PFSK-1 (cell line): ENCODE measurements around the gene PLK5.

Source experiments
- FOXP2 ChIP-seq: optimal IDR thresholded peaks from 2 replicates; pipeline ENCODE3; 2011; ENCODE audit warnings: borderline replicate concordance, control low read depth, inconsistent platforms; ENCODE audit not compliant: insufficient read depth; ENCODE audit errors: extremely low read length, extremely low read depth
- POLR2AphosphoS5 ChIP-seq: IDR thresholded peaks from 2 replicates; pipeline ENCODE4 v1.6.1; 2012; ENCODE audit warnings: low read depth, mild to moderate bottlenecking, control low read depth, low read length, moderate library complexity
- SIN3A ChIP-seq: IDR thresholded peaks from 2 replicates; pipeline ENCODE4 v1.6.1; 2012; ENCODE audit warnings: mild to moderate bottlenecking, low read length, moderate library complexity, borderline replicate concordance; ENCODE audit not compliant: insufficient read depth
- TAF1 ChIP-seq: IDR thresholded peaks from 2 replicates; pipeline ENCODE4 v1.6.1; 2012; ENCODE audit warnings: low read length, control low read depth, borderline replicate concordance; ENCODE audit not compliant: insufficient read depth
- TF ChIP-seq, protein P1 (sequence below), 2 experiments: IDR thresholded peaks; 2 replicates each; pipeline versions ENCODE4 v1.6.1 to v1.8.0; 2011 to 2012; ENCODE audit warnings: low read depth in 2 of 2, low read length in 2 of 2, control low read depth in 1 of 2, inconsistent platforms in 1 of 2, mild to moderate bottlenecking in 1 of 2, moderate library complexity in 1 of 2; ENCODE audit not compliant: insufficient read depth in 1 of 2

The PLK5 gene

DNA sequence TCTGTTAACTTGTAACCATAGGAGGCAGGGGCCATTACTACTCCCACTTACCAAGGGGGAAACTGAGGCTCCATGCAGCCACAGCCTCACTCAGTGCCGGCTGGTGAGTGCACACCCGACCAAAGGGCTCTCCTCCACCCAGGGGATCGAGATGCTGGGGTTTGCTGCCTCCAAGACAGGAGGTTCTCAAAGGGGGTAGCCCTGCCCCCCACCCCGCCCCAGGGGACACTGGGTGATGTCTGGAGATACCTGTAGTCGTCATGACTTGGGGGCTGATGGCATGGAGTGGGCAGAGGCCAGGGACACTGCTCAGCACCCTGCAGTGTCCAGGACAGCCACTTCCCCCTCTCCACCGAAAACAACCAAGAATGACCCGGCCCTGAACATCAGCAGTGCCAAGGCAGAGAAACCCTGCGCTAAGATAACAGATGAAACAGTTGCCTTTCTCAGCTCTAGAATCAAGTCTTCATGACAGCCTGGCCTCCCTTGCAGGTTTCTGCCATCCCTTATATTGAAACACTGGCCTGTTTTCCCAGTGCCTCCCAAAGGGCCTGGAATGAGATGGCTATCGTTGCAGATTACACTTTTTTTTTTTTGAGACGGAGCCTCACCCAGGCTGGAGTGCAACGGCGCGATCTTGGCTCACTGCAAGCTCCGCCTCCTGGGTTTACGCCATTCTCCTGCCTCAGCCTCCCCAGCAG, 29.6 kb upstream of the PLK5 start:
- TF ChIP-seq, protein P1, sequence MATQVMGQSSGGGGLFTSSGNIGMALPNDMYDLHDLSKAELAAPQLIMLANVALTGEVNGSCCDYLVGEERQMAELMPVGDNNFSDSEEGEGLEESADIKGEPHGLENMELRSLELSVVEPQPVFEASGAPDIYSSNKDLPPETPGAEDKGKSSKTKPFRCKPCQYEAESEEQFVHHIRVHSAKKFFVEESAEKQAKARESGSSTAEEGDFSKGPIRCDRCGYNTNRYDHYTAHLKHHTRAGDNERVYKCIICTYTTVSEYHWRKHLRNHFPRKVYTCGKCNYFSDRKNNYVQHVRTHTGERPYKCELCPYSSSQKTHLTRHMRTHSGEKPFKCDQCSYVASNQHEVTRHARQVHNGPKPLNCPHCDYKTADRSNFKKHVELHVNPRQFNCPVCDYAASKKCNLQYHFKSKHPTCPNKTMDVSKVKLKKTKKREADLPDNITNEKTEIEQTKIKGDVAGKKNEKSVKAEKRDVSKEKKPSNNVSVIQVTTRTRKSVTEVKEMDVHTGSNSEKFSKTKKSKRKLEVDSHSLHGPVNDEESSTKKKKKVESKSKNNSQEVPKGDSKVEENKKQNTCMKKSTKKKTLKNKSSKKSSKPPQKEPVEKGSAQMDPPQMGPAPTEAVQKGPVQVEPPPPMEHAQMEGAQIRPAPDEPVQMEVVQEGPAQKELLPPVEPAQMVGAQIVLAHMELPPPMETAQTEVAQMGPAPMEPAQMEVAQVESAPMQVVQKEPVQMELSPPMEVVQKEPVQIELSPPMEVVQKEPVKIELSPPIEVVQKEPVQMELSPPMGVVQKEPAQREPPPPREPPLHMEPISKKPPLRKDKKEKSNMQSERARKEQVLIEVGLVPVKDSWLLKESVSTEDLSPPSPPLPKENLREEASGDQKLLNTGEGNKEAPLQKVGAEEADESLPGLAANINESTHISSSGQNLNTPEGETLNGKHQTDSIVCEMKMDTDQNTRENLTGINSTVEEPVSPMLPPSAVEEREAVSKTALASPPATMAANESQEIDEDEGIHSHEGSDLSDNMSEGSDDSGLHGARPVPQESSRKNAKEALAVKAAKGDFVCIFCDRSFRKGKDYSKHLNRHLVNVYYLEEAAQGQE (IDR thresholded peaks at IDR 0.05; ENCODE audit: insufficient read depth in 1 of 2, low read depth in 2 of 2, low read length in 2 of 2), result no peak

DNA sequence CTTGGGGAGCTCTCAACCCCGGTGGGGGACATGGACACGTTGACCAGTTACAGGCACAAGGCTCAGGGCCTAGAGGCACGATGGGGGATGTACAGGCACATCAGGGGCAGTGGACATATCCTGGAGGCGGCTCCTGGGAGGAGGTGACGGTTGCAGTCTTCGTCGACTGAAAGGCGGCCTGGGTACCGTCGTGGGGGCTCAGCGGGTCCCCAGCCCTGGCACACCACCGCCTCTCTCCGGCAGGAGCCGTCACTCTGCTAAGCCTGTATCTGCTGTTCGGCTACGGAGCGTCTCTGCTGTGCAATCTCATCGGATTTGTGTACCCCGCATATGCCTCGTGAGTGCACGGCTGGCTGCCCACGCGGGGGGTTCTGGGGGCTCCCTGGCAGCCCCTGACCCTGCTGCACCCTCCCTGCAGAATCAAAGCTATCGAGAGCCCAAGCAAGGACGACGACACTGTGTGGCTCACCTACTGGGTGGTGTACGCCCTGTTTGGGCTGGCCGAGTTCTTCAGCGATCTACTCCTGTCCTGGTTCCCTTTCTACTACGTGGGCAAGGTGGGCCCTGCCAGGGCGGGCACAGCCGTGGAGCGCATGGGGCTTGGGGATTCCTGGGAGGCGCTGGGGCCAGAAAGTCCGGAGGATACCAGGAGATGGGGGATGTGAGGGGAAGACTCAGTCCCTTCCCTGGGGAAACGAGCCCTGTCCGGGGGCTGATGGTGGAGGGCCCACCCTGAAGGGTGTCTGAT, 28.7 kb upstream of the PLK5 start:
- no peak for TF ChIP-seq POLR2AphosphoS5
- TF ChIP-seq, protein P1 (IDR thresholded peaks at IDR 0.05; ENCODE audit: insufficient read depth in 1 of 2, low read depth in 2 of 2, low read length in 2 of 2), result no peak
- TF ChIP-seq SIN3A, result no peak
- no peak for TF ChIP-seq TAF1
- TF ChIP-seq FOXP2, result no peak

DNA sequence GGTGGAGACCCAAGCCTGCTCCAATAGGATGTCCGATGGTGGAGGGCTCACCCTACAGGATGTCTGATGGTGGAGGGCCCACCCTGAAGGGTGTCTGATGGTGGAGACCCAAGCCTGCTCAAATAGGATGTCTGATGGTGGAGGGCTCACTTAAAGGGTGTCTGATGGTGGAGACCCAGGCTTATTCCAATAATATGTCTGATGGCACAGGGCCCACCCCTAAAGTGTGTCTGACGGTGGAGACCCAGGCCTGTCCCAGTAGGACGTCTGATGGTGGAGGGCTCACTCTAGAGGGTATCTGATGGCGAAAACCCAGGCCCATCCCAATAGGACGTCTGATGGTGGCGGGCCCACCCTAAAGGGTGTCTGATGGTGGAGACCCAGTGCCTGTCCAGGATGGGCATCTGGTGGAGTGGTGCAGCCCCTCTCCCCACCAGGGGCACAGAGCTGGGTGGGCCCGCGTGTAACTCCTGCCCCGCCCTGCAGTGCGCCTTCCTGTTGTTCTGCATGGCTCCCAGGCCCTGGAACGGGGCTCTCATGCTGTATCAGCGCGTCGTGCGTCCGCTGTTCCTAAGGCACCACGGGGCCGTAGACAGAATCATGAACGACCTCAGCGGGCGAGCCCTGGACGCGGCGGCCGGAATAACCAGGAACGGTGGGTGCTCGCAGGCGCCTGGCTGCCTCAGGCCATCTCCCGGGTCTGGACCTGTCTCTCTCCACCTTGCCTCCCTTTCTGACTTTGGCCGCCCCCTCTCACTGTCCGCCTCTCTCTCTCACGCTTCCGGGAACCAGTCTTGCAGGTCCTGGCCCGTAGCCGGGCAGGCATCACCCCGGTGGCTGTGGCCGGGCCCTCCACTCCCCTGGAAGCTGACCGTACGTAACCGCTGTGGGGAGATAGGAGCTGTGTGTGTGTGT, 27.8 kb upstream of the PLK5 start:
- TF ChIP-seq TAF1 (no peak), FOXP2 (no peak), SIN3A (no peak), POLR2AphosphoS5 (no peak)
- TF ChIP-seq, protein P1 (IDR thresholded peaks at IDR 0.05; ENCODE audit: insufficient read depth in 1 of 2, low read depth in 2 of 2, low read length in 2 of 2), result no peak

DNA sequence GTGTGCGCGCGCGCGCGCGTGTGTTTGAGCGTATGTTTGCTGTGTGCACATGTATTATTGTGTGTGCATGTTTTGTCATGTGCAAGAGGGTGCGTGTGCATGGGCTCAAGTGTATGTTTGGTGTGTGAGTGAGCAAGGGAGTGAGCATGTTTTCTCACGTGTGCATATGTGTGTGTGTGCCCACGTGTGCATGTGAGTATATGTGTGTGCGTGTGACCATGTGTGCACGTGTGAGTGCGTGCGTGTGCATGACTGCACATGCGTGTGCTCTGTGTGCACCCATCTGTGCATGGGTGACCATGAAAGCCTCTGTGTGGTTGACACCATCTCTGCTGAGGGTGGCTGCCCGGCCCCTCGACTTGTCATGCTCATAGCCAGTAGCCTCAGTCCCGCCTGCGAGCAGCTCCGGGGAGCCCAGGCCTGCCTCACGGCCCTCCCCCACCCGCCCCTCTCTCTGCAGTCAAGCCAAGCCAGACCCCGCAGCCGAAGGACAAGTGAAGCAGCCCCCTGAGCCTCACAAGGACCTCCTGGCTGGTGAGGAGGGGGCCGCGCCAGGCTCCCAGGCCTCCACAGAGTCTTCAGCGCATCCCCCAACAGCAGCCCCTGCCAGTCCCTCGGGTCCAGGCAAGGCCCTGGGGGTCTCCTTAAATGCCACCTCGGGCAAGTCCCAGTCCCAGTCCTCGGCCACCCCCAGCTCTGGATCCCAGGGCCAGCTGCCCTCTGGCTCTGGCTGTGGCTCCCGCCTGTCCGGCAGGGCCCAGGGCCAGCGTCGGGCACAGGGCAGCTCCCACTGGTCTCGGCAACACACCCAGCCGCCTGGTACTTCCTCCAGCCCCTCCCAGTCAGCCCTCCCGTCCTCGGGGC, 26.9 kb upstream of the PLK5 start:
- TF ChIP-seq, protein P1 (IDR thresholded peaks at IDR 0.05; ENCODE audit: insufficient read depth in 1 of 2, low read depth in 2 of 2, low read length in 2 of 2), result no peak
- TF ChIP-seq SIN3A (no peak), FOXP2 (no peak)
